ENCODE data around the gene BICRAL. TPM values are rescaled to one million over a fixed set of nuclear protein-coding genes. Genes with fewer than 3 reads are reported as not detected.
"Not testable (repeated sequence)": the region's sequence is repeated elsewhere in the genome, so short reads cannot be mapped to it uniquely, and the experiment has no call there.

The BICRAL gene
- total RNA-seq, 1 donor from 2014 or later, result 12.9 TPM

GRCh38 chr6:42790549-42791181 lies 8.8 kb downstream of the BICRAL start:
- no peak overlapping the region for H3K4me3 Mint-ChIP-seq
- peaks cover 23% of the 10 kb centered on the region for H3K4me1 Mint-ChIP-seq
- peaks cover 18% of the 10 kb centered on the region for H3K36me3 Mint-ChIP-seq (ENCODE audit: low read depth)
- H3K9me3 Mint-ChIP-seq, result no peaks in the 10 kb centered on the region
- H3K27me3 Mint-ChIP-seq, result no peaks in the 10 kb centered on the region
- intact Hi-C loops (cut with micrococcal nuclease), result no loop called here
- no peak for DNase-seq
- H3K27ac Mint-ChIP-seq, result peak overlapping the region; percentile 52

- Mint-ChIP-seq H3K9me3 (no peaks in the 10 kb centered on the region), H3K36me3 (ENCODE audit: low read depth) (peaks cover 18% of the 10 kb centered on the region), H3K27me3 (no peaks in the 10 kb centered on the region), H3K27ac (no peak overlapping the region), H3K4me3 (no peak overlapping the region), H3K4me1 (peaks cover 29% of the 10 kb centered on the region)
- DNase-seq, result no peak
- intact Hi-C loops (cut with micrococcal nuclease), result no loop called here
Measured at GRCh38 chr6:42791706-42792320, 10.0 kb downstream of the BICRAL start.

- Mint-ChIP-seq H3K4me3 (no peak overlapping the region), H3K4me1 (peaks cover 12% of the 10 kb centered on the region), H3K36me3 (ENCODE audit: low read depth) (peaks cover 6% of the 10 kb centered on the region), H3K27me3 (no peaks in the 10 kb centered on the region), H3K27ac (no peak overlapping the region), H3K9me3 (no peaks in the 10 kb centered on the region)
- intact Hi-C loops (cut with micrococcal nuclease), result no loop called here
- DNase-seq, result no peak
Measured at GRCh38 chr6:42795651-42796050, 13.8 kb downstream of the BICRAL start.

- H3K4me1 Mint-ChIP-seq, result peaks cover 9% of the 10 kb centered on the region
- intact Hi-C loops (cut with micrococcal nuclease), result no loop called here
- H3K36me3 Mint-ChIP-seq (ENCODE audit: low read depth), result peaks cover 4% of the 10 kb centered on the region
- DNase-seq, result no peak
- H3K9me3 Mint-ChIP-seq, result no peaks in the 10 kb centered on the region
- H3K4me3 Mint-ChIP-seq, result no peak overlapping the region
- no peak overlapping the region for H3K27ac Mint-ChIP-seq
- H3K27me3 Mint-ChIP-seq, result no peaks in the 10 kb centered on the region
Measured at GRCh38 chr6:42796171-42796570, 14.3 kb downstream of the BICRAL start.

- intact Hi-C loops (cut with micrococcal nuclease); H3K9me3 Mint-ChIP-seq; H3K27ac Mint-ChIP-seq; H3K36me3 Mint-ChIP-seq (ENCODE audit: low read depth); H3K27me3 Mint-ChIP-seq; H3K4me3 Mint-ChIP-seq; H3K4me1 Mint-ChIP-seq; DNase-seq: not testable (repeated sequence)
Measured at GRCh38 chr6:42797696-42798095, 15.8 kb downstream of the BICRAL start.

GRCh38 chr6:42805297-42805861 lies 23.5 kb downstream of the BICRAL start:
- peaks cover 2% of the 10 kb centered on the region for H3K4me1 Mint-ChIP-seq
- no peaks in the 10 kb centered on the region for H3K9me3 Mint-ChIP-seq
- H3K27me3 Mint-ChIP-seq, result no peaks in the 10 kb centered on the region
- H3K36me3 Mint-ChIP-seq (ENCODE audit: low read depth), result peaks cover 3% of the 10 kb centered on the region
- no peak overlapping the region for H3K27ac Mint-ChIP-seq
- no peak for DNase-seq
- intact Hi-C loops (cut with micrococcal nuclease), result no loop called here
- H3K4me3 Mint-ChIP-seq, result no peak overlapping the region

- intact Hi-C loops (cut with micrococcal nuclease); H3K27ac Mint-ChIP-seq; H3K27me3 Mint-ChIP-seq; H3K9me3 Mint-ChIP-seq; H3K36me3 Mint-ChIP-seq (ENCODE audit: low read depth); H3K4me3 Mint-ChIP-seq; DNase-seq; H3K4me1 Mint-ChIP-seq: not testable (repeated sequence)
Measured at GRCh38 chr6:42806359-42806758, 24.5 kb downstream of the BICRAL start.

- Mint-ChIP-seq H3K9me3 (no peaks in the 10 kb centered on the region), H3K4me1 (peaks cover 6% of the 10 kb centered on the region), H3K36me3 (ENCODE audit: low read depth) (peaks cover 9% of the 10 kb centered on the region), H3K27me3 (no peaks in the 10 kb centered on the region), H3K4me3 (no peak overlapping the region), H3K27ac (no peak overlapping the region)
- no peak for DNase-seq
- intact Hi-C loops (cut with micrococcal nuclease), result no loop called here
Measured at GRCh38 chr6:42808492-42809483, 26.9 kb downstream of the BICRAL start.

- Mint-ChIP-seq H3K36me3 (ENCODE audit: low read depth) (peaks cover 9% of the 10 kb centered on the region), H3K27ac (peak overlapping the region; percentile 41), H3K9me3 (no peaks in the 10 kb centered on the region), H3K27me3 (no peaks in the 10 kb centered on the region), H3K4me1 (peaks cover 5% of the 10 kb centered on the region), H3K4me3 (no peak overlapping the region)
- intact Hi-C loops (cut with micrococcal nuclease), result loop anchor here (5.0 kb wide), 1 partner anchor 36 kb away; no protein-coding TSS in a partner anchor
- no peak for DNase-seq
Measured at GRCh38 chr6:42813074-42813645, 31.3 kb downstream of the BICRAL start.

GRCh38 chr6:42813906-42814444 lies 32.1 kb downstream of the BICRAL start:
- Mint-ChIP-seq H3K4me3 (no peak overlapping the region), H3K36me3 (ENCODE audit: low read depth) (peaks cover 6% of the 10 kb centered on the region), H3K9me3 (no peaks in the 10 kb centered on the region), H3K27ac (peak overlapping the region; percentile 43), H3K27me3 (no peaks in the 10 kb centered on the region), H3K4me1 (peaks cover 5% of the 10 kb centered on the region)
- DNase-seq, result no peak
- intact Hi-C loops (cut with micrococcal nuclease), result loop anchor here (5.0 kb wide), 1 partner anchor 37 kb away; no protein-coding TSS in a partner anchor

GRCh38 chr6:42815726-42816125 lies 33.9 kb downstream of the BICRAL start:
- H3K4me3 Mint-ChIP-seq; H3K27me3 Mint-ChIP-seq; intact Hi-C loops (cut with micrococcal nuclease); DNase-seq; H3K36me3 Mint-ChIP-seq (ENCODE audit: low read depth); H3K27ac Mint-ChIP-seq; H3K9me3 Mint-ChIP-seq: not testable (repeated sequence)
- H3K4me1 Mint-ChIP-seq, result peaks cover 14% of the 10 kb centered on the region

GRCh38 chr6:42817907-42818306 lies 36.1 kb downstream of the BICRAL start:
- H3K27ac Mint-ChIP-seq, result no peak overlapping the region
- H3K9me3 Mint-ChIP-seq, result no peaks in the 10 kb centered on the region
- intact Hi-C loops (cut with micrococcal nuclease), result no loop called here
- H3K36me3 Mint-ChIP-seq (ENCODE audit: low read depth), result peaks cover 4% of the 10 kb centered on the region
- DNase-seq, result no peak
- H3K4me1 Mint-ChIP-seq, result peaks cover 16% of the 10 kb centered on the region
- H3K27me3 Mint-ChIP-seq, result no peaks in the 10 kb centered on the region
- no peak overlapping the region for H3K4me3 Mint-ChIP-seq

GRCh38 chr6:42818416-42818815 lies 36.6 kb downstream of the BICRAL start:
- intact Hi-C loops (cut with micrococcal nuclease), result no loop called here

More at GRCh38 chr6:42818416-42818815, 36.6 kb downstream of the BICRAL start:
- no peaks in the 10 kb centered on the region for H3K27me3 Mint-ChIP-seq
- peaks cover 13% of the 10 kb centered on the region for H3K4me1 Mint-ChIP-seq
- no peaks in the 10 kb centered on the region for H3K9me3 Mint-ChIP-seq
- peaks cover 4% of the 10 kb centered on the region for H3K36me3 Mint-ChIP-seq (ENCODE audit: low read depth)
- H3K4me3 Mint-ChIP-seq, result no peak overlapping the region
- no peak for DNase-seq
- H3K27ac Mint-ChIP-seq, result no peak overlapping the region

Data from activated CD4-positive, alpha-beta T cell treated with anti-CD3 and anti-CD28 coated beads, Interleukin-2, amount 10 ng/mL, durations not matched to agents 24 days and 14 days (primary cell).